ENCODE results near the gene ST6GALNAC5. TPM values are rescaled to one million over a fixed set of nuclear protein-coding genes. Genes with fewer than 3 reads are reported as not detected.
"Not testable (repeated sequence)": the region's sequence is repeated elsewhere in the genome, so short reads cannot be mapped to it uniquely, and the experiment has no call there.

Gene ST6GALNAC5
- total RNA-seq, 3 donors from 2014 or later = not detected

DNA sequence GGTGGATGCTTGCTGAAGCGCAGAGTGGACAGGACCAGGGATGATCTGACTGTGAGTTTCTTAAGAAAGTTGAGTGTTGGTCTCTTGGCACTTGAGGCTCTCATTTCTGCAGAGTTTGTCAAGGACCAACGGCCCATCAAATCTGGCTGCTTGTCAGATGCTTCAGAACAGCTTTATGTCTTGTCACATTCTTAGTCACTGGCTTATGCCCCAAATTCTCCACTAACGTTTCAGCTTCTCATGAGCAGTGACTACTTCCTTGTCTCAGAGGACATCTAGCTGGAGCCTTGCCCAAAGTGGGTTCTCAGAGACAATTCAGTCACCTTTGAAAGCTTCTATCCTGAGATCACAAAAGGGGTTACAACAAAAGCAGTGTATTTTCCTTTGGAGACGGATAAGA is 92.3 kb downstream of the ST6GALNAC5 start:
- DNase-seq (no peak), ATAC-seq (no peak)
- Mint-ChIP-seq H3K36me3 (ENCODE audit: insufficient read depth) (no peaks in the 10 kb centered on the region), H3K9me3 (no peaks in the 10 kb centered on the region), H3K4me3 (no peak overlapping the region), H3K4me1 (ENCODE audit: low read depth) (no peaks in the 10 kb centered on the region), H3K27me3 (ENCODE audit: low read depth) (no peaks in the 10 kb centered on the region)

DNA sequence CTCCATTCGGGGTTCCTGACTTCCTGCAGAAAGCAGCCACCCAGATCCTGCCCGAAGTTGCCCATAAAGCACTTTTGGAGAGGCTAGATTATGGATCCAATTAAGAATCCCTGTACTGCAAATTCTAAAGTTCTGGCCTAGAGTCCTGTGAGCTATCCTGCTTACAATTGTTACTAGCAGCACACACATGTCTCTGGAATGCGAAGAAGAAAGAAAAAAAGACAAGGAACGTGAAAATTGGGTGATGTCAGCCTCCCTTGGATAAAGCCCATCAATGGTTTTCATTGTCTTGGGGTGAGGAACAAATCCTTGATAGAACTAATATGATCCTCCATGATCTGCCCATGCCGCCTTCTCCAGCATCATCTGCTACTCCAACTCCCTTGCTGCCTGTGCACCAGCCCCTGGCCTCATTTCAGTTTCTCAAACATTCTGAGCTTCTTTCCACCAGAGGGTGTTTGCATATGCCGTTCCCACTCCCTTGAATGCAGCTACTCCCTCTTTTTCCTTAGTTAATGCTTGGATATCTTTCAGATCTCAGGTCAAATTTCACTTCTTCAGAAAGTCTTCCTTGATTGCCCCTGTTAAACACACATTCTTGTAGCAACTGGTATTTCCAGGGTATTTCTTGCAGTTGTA is 94.0 kb downstream of the ST6GALNAC5 start:
- Mint-ChIP-seq H3K4me3 (no peak overlapping the region), H3K9me3 (no peaks in the 10 kb centered on the region), H3K4me1 (ENCODE audit: low read depth) (no peaks in the 10 kb centered on the region), H3K36me3 (ENCODE audit: insufficient read depth) (no peaks in the 10 kb centered on the region), H3K27me3 (ENCODE audit: low read depth) (no peaks in the 10 kb centered on the region)
- ATAC-seq (no peak), DNase-seq (no peak)

DNA sequence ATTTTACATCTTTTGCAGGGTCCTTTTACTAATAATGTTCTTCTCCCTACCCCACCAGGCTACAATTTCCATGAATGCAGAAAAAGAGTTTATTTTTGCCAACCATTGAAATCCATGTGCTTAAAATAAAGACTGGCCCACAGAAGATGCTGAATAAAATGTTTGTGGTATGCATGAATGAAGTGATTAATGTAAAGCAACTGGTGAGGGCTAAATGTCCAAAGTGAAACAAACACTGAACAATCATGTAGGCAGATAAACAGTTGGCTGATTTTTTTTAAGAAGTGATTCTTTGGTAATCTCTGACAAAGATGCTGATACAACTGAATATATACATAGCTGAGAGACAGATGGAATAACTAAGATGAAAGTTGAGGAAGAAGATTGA is 94.5 kb downstream of the ST6GALNAC5 start:
- Mint-ChIP-seq H3K4me1 (ENCODE audit: low read depth) (no peaks in the 10 kb centered on the region), H3K36me3 (ENCODE audit: insufficient read depth) (no peaks in the 10 kb centered on the region), H3K4me3 (no peak overlapping the region), H3K9me3 (no peaks in the 10 kb centered on the region), H3K27me3 (ENCODE audit: low read depth) (no peaks in the 10 kb centered on the region)
- DNase-seq (no peak), ATAC-seq (no peak)

DNA sequence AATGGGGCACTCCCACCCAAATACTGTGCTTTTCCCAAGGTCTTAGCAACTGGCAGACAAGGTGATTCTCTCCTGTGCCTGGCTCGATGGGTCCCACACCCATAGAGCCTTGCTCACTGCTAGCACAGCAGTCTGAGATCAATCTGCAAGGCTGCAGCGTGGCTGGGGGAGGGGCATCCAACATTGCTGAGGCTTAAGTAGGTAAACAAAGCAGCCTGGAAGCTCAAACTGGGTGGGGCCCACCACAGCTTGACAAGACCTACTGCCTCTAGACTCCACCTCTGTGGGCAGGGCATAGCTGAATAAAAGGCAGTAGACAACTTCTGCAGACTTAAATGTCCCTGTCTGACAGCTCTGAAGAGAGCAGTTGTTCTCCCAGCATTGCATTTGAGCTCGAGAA is 114.0 kb downstream of the ST6GALNAC5 start:
- ATAC-seq; H3K36me3 Mint-ChIP-seq (ENCODE audit: insufficient read depth); H3K27me3 Mint-ChIP-seq (ENCODE audit: low read depth); H3K4me3 Mint-ChIP-seq; H3K4me1 Mint-ChIP-seq (ENCODE audit: low read depth); DNase-seq: not testable (repeated sequence)
- H3K9me3 Mint-ChIP-seq = peaks cover 12% of the 10 kb centered on the region

DNA sequence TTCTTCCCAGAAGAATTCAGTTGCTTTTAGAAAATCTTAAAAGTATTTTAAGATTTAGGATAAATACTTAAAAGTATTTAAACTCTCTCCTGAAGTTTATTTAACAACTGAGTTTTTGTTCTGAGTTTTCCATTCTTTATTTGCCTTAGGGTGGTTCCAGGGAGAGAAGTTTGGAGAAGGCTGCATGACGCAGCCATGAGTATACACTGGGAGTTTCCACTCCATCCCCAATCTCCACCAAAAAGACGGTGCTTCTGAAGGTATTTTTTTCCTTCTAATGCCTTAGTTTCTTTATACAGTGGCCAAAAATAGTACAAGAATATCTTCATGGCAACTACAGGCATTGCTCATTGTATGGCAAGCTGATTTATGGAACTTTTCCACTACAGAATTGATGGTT is 122.7 kb downstream of the ST6GALNAC5 start:
- H3K9me3 Mint-ChIP-seq = no peaks in the 10 kb centered on the region
- no peaks in the 10 kb centered on the region for H3K4me1 Mint-ChIP-seq (ENCODE audit: low read depth)
- no peaks in the 10 kb centered on the region for H3K27me3 Mint-ChIP-seq (ENCODE audit: low read depth)
- no peak for ATAC-seq
- DNase-seq = no peak
- no peak overlapping the region for H3K4me3 Mint-ChIP-seq
- H3K36me3 Mint-ChIP-seq (ENCODE audit: insufficient read depth) = no peaks in the 10 kb centered on the region

DNA sequence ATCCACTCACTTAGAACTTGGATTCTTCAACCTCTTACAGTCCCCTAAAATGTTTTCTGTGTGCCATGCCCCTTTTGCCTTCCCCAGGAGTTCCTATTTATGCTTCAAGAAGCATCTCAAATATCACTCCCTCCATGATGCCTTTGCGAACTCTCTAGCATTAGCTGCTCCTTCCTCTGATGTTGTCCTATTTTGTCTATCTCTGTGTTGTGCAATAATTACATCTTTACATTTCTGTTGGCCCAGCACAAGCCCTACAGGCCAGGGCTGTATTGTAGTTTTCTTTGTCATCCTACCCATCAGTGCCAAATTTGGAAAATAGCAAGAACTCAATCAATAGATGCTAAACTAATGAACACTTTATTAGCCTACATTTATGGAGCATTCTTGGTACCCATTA is 125.8 kb downstream of the ST6GALNAC5 start:
- DNase-seq = no peak

DNA sequence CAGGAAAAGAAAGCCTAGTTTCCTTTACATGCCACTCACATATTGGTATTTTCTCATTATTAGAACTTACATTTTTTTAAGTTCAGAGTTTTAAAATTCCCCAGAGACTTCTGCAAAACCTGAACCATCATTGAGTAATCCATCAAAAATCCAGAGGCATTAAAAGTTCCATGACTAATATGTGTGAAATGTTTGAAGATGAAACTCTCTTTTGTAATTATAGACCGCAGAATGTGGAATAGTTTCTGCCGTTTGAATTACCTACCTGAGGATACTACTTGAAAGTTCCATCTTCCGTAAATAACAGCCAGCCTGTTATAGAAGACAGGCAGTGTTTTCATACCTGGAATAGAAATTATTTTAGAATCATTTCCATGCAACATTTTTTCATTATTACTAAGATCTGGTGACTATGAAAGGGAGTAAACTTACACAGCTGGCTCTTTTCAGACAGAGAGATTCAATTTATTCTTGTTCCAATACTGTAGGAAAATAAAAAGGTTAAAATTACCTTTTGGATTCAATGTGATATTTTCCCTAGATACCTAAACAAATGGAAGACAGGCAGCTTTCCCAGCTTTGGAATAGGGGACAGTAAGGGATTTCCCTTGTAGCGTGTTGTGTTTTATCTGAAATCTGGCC is 131.4 kb downstream of the ST6GALNAC5 start:
- DNase-seq = no peak
- Mint-ChIP-seq H3K4me3 (no peak overlapping the region), H3K36me3 (ENCODE audit: insufficient read depth) (no peaks in the 10 kb centered on the region), H3K4me1 (ENCODE audit: low read depth) (no peaks in the 10 kb centered on the region), H3K9me3 (no peaks in the 10 kb centered on the region), H3K27me3 (ENCODE audit: low read depth) (no peaks in the 10 kb centered on the region)
- no peak for ATAC-seq

More for the DNA sequence above, 125.8 kb downstream of the ST6GALNAC5 start:
- ATAC-seq = no peak
- Mint-ChIP-seq H3K4me1 (ENCODE audit: low read depth) (no peaks in the 10 kb centered on the region), H3K27me3 (ENCODE audit: low read depth) (no peaks in the 10 kb centered on the region), H3K4me3 (no peak overlapping the region), H3K36me3 (ENCODE audit: insufficient read depth) (no peaks in the 10 kb centered on the region), H3K9me3 (no peaks in the 10 kb centered on the region)

DNA sequence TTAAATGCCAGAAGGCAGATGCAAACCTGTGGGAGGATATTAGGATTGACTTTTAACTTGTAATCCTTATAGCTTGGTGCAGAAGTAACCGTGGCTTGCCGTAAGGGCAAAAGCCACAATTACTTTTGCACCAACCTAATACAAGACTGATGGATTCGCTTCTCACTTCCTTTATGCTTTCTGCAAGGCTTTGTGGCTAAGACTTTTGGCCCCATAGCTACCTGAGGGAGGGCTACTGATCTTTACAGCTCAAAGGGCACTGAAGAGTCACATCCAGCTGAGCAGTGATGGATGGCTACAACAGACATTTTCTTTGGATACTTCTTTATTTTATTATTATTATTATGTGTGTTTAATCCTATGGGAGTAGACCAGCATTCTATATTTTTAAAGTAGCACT is 140.4 kb downstream of the ST6GALNAC5 start:
- no peaks in the 10 kb centered on the region for H3K9me3 Mint-ChIP-seq
- no peaks in the 10 kb centered on the region for H3K36me3 Mint-ChIP-seq (ENCODE audit: insufficient read depth)
- ATAC-seq = no peak
- no peak for DNase-seq
- H3K27me3 Mint-ChIP-seq (ENCODE audit: low read depth) = no peaks in the 10 kb centered on the region
- no peaks in the 10 kb centered on the region for H3K4me1 Mint-ChIP-seq (ENCODE audit: low read depth)
- H3K4me3 Mint-ChIP-seq = no peak overlapping the region

DNA sequence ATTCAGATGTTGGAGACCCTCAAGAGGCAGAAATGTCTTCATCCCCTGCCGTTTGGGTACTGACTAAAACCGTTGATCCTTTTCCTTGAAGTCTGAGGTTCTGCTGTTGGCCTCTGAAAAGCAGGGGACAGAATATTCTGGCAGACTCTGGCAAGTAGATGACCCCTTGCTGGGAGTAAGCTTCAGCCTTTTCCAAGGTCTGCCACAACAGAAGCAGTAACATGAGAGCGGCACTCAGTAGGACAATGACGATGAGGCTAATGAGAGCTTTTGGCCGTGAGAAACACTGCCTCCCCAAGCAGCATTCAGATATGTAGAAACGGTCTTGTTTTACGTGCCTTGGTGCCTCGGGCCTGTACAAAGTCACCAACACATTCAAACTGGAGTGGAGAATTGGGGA is 143.7 kb downstream of the ST6GALNAC5 start:
- no peaks in the 10 kb centered on the region for H3K36me3 Mint-ChIP-seq (ENCODE audit: insufficient read depth)
- no peak overlapping the region for H3K4me3 Mint-ChIP-seq
- no peak for DNase-seq
- ATAC-seq = no peak
- no peaks in the 10 kb centered on the region for H3K9me3 Mint-ChIP-seq
- no peaks in the 10 kb centered on the region for H3K4me1 Mint-ChIP-seq (ENCODE audit: low read depth)
- peaks cover 3% of the 10 kb centered on the region for H3K27me3 Mint-ChIP-seq (ENCODE audit: low read depth)

DNA sequence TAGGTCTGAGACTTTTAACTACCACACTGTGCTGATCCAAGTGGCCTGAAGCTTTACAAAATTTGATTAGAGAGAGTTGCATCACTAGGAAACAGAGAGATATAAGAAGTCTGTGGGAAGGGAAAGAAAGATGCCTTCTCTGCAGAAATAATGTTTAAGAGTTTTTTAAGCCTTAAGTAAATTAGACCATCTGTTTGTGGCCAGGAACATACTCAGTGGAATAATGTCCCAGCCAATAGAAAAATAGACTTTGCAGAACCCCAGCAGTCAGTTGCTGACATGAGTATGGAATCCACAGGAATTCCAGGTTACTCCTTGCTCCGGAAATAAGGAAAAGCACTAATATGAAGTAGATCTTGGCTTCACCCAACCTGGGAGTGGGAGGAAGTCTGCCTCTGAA is 144.8 kb downstream of the ST6GALNAC5 start:
- DNase-seq = no peak
- ATAC-seq = no peak
- no peaks in the 10 kb centered on the region for H3K4me1 Mint-ChIP-seq (ENCODE audit: low read depth)
- no peaks in the 10 kb centered on the region for H3K9me3 Mint-ChIP-seq
- peaks cover 3% of the 10 kb centered on the region for H3K27me3 Mint-ChIP-seq (ENCODE audit: low read depth)
- H3K36me3 Mint-ChIP-seq (ENCODE audit: insufficient read depth) = no peaks in the 10 kb centered on the region
- H3K4me3 Mint-ChIP-seq = no peak overlapping the region

DNA sequence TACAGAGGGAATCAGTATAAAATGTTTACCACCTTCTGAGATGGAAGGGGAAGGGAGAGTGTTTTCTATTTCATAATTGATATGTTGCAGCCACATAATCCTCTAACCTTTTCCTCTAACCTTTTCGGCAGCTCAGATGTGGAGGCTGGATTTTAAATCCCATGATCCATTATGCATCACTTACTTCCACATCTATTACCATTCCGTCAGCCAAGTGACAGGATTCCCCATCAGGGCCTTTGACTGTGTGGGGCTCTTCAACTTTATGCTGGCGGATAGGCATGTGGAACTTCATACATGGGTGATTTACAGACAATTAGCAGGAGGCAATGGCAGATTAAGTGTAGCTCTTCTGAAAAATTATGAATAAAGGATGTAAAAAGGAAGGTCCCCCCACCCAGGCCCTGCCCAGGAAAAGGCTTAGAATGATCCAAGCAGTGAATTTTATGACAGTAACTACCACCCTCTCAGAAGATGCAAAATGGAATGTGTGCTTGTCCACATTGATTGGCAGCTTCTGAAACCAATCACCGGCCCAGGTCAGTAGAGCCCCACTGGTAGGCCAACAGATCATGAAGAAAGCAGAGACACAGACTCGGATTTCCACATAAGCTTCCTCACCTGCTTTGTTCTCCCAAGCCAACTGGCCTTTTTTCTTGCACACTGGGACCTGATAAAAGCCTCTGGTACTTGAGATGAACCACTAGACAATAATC is 147.0 kb downstream of the ST6GALNAC5 start:
- peaks cover 3% of the 10 kb centered on the region for H3K27me3 Mint-ChIP-seq (ENCODE audit: low read depth)
- DNase-seq (no peak), ATAC-seq (no peak)
- H3K4me1 Mint-ChIP-seq (ENCODE audit: low read depth) = no peaks in the 10 kb centered on the region
- no peak overlapping the region for H3K4me3 Mint-ChIP-seq
- H3K36me3 Mint-ChIP-seq (ENCODE audit: insufficient read depth) = no peaks in the 10 kb centered on the region
- no peaks in the 10 kb centered on the region for H3K9me3 Mint-ChIP-seq

DNA sequence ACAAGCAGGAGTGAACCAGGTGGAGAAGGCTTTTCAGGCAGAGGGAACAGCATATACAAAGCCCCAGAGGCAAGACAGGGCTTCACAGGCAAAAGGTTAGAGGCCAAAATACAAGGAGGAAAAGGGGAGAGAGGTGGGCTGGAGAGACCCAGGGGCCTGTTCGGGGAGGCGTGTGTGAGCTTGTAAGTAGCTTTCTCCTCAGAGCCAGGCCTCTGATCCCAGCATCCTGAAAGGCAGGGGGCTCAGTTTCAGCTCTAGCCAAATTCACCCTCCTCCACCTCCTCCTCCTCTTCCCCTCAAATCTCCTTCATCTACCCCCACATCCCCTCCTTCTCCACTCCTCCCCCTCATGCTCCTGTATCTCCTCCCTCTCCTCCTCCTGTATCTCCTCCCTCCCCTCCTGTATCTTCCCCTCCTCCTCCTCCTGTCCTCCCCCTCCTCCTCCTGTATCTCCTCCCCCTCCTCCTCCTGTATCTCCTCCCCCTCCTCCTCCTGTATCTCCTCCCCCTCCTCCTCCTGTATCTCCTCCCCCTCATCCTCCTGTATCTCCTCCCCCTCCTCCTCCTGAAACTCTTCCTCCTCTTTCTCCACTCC is 148.6 kb downstream of the ST6GALNAC5 start:
- no peaks in the 10 kb centered on the region for H3K9me3 Mint-ChIP-seq
- H3K4me3 Mint-ChIP-seq = no peak overlapping the region
- H3K36me3 Mint-ChIP-seq (ENCODE audit: insufficient read depth) = no peaks in the 10 kb centered on the region
- H3K27me3 Mint-ChIP-seq (ENCODE audit: low read depth) = peaks cover 3% of the 10 kb centered on the region
- no peak for DNase-seq
- no peaks in the 10 kb centered on the region for H3K4me1 Mint-ChIP-seq (ENCODE audit: low read depth)
- no peak for ATAC-seq

DNA sequence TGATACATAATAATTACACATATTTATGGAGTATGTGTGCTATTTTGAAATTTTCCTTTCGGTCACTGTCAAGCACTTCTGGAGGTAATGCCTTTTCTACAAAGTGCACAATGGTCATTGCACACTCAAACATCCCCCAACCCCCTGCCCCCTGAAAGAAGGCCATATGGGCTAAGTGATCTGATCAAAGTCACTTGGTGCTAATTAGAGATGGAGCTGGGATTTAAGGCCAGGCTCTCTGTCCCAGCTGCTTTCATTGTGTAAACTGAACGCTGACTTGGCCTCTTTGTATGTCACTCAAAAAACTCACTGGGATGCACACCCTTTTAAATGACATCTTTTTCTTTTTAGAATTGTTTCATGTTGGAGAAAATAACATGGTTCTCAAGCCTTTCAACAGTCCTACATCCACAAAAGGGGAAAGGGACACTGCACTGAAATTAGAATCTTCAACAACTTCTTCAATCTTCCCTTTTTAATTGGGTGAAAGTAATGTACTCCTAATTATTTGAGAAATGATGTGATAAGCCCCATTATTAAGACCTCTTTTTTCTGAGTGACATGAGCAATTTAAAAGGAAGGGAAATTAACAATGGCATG is 149.2 kb downstream of the ST6GALNAC5 start:
- Mint-ChIP-seq H3K4me1 (ENCODE audit: low read depth) (no peaks in the 10 kb centered on the region), H3K9me3 (no peaks in the 10 kb centered on the region)
- ATAC-seq = no peak

DNA sequence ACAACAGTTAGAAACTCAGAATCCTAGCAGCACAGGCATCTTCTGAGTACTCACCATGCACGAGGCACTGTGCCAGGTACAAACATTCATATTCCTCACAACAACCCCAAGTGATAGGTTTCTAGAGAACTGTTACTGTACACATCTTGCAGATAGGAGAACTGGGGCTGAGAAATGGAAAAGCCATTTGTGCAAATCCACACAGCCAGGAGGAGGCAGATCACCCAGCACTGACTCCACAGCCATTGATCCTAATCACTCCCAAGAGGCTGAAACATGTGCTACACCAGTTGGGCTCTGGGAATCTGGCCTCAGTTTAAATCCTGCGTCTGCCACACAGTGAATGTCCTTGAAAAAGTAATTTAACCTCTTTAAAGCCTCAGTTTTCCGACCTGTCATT is 151.0 kb downstream of the ST6GALNAC5 start:
- H3K4me3 Mint-ChIP-seq = no peak overlapping the region
- DNase-seq = no peak
- no peaks in the 10 kb centered on the region for H3K4me1 Mint-ChIP-seq (ENCODE audit: low read depth)
- H3K9me3 Mint-ChIP-seq = no peaks in the 10 kb centered on the region
- H3K36me3 Mint-ChIP-seq (ENCODE audit: insufficient read depth) = no peaks in the 10 kb centered on the region
- no peak for ATAC-seq
- peaks cover 5% of the 10 kb centered on the region for H3K27me3 Mint-ChIP-seq (ENCODE audit: low read depth)

More for the DNA sequence above, 149.2 kb downstream of the ST6GALNAC5 start:
- Mint-ChIP-seq H3K36me3 (ENCODE audit: insufficient read depth) (no peaks in the 10 kb centered on the region), H3K4me3 (no peak overlapping the region), H3K27me3 (ENCODE audit: low read depth) (peaks cover 3% of the 10 kb centered on the region)
- no peak for DNase-seq
